ENCODE results near the gene DCDC2B.

DNA sequence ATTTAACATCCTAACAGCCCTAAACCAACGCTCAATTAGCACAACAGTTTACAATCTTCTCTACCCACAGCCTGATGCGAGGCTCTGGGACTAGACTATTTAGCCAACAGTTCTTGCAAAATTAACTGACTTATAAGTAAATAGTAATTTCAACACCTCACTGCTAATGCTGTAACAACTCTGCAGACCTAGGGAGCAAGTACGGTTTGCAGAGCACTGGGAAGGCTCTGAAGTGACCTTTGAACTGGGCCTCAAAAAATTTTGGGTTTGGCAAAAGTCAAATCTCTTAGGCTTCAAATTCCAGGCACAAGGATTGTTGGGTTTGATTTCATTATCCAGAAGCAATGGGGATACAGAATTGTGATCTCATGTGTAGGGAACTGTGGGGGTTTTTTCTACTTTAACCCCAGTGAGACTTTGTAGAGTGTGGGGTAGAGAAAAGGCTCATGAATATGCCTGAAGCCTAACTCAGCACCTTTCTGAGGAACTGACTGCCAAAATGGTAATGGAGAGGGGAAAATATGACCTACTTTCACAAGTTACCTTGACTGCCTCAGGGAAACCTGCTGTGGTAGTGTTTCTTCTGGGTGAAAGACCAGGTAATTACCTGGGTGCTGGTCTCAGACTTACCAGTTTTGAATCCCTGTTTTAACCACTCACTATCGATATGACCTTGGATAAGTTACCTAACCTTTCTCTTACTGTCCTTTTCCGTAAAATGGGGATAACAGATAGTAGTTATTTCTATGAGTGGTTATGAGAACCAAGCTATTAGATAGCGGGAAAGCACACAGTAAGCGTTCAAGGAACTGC, 30.3 kb upstream of the DCDC2B start:
- TF ChIP-seq, protein P1, sequence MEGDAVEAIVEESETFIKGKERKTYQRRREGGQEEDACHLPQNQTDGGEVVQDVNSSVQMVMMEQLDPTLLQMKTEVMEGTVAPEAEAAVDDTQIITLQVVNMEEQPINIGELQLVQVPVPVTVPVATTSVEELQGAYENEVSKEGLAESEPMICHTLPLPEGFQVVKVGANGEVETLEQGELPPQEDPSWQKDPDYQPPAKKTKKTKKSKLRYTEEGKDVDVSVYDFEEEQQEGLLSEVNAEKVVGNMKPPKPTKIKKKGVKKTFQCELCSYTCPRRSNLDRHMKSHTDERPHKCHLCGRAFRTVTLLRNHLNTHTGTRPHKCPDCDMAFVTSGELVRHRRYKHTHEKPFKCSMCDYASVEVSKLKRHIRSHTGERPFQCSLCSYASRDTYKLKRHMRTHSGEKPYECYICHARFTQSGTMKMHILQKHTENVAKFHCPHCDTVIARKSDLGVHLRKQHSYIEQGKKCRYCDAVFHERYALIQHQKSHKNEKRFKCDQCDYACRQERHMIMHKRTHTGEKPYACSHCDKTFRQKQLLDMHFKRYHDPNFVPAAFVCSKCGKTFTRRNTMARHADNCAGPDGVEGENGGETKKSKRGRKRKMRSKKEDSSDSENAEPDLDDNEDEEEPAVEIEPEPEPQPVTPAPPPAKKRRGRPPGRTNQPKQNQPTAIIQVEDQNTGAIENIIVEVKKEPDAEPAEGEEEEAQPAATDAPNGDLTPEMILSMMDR (IDR thresholded peaks at IDR 0.05): no peak
- TF ChIP-seq POLR2A (IDR thresholded peaks at IDR 0.05): no peak

All from right lobe of liver (tissue), 4 donors.